Kidney (tissue), 14 donors: Measurements from ENCODE around the gene DEPDC1. TPM values are rescaled to one million over a fixed set of nuclear protein-coding genes. Genes with fewer than 3 reads are reported as not detected.

ENCODE experiments used
- DNase-seq, 5 donors: peaks; one replicate each; pipeline ENCODE4 v3.0.0-alpha.2; 2013 to 2020
- FAIRE-seq: peaks from 2 replicates; lab custom pipeline; 2012; peaks lifted over from hg19 to GRCh38; lab: Jason Lieb, UNC
- H3K27ac ChIP-seq, 2 donors: one replicate each; pipeline ENCODE4 v1.7.0; 2013; ENCODE audit warnings: low read depth in 2 of 2, low read length in 2 of 2, inconsistent platforms in 1 of 2
- H3K27me3 ChIP-seq: one replicate; pipeline ENCODE4 v1.7.1; 2013; ENCODE audit warnings: low read length, inconsistent platforms; ENCODE audit not compliant: control insufficient read depth, insufficient read depth
- H3K36me3 ChIP-seq, 3 donors: one replicate each; pipeline versions ENCODE4 v1.7.0 to v1.7.1; 2013; ENCODE audit warnings: low read length in 3 of 3, control low read depth in 1 of 3, inconsistent platforms in 1 of 3; ENCODE audit not compliant: insufficient read depth in 3 of 3, control insufficient read depth in 2 of 3
- H3K4me1 ChIP-seq, 3 donors: one replicate each; pipeline versions ENCODE4 v1.7.0 to v1.7.1; 2013; ENCODE audit warnings: low read length in 3 of 3, inconsistent platforms in 1 of 3, low read depth in 1 of 3; ENCODE audit not compliant: control insufficient read depth in 2 of 3, insufficient read depth in 2 of 3
- H3K4me3 ChIP-seq, 3 donors: one replicate each; pipeline versions ENCODE4 v1.7.0 to v1.8.1; 2013; ENCODE audit warnings: low read length in 3 of 3, control low read depth in 1 of 3, inconsistent platforms in 1 of 3
- H3K9ac ChIP-seq, 3 donors: one replicate each; pipeline versions ENCODE4 v1.7.0 to v1.7.1; 2013; ENCODE audit warnings: low read length in 3 of 3, control low read depth in 1 of 3, inconsistent platforms in 1 of 3
- H3K9me3 ChIP-seq, 3 donors: one replicate each; pipeline versions ENCODE4 v1.7.0 to v1.7.1; 2013; ENCODE audit warnings: low read length in 3 of 3, control low read depth in 1 of 3, inconsistent platforms in 1 of 3; ENCODE audit not compliant: control insufficient read depth in 2 of 3, insufficient read depth in 1 of 3
- CTCF ChIP-seq: IDR thresholded peaks from 3 replicates; pipeline ENCODE4 v1.5.1; 2012; ENCODE audit warnings: mild to moderate bottlenecking, moderate library complexity, borderline replicate concordance; ENCODE audit not compliant: insufficient read depth; ENCODE audit errors: extremely low read depth
- intact Hi-C: fragments of 100-400 bp; cut with DNase I; formaldehyde crosslinking; loops from one replicate; pipeline ENCODE4 v1.11.1; 2022
- polyA plus RNA-seq: library from polyadenylated mRNA; stranded (reverse); fragments of 350-450 nt; fragmentation: Illumina TruSeq; extraction: RNeasy Lipid Tissue Mini Kit (QIAGEN cat#74804); gene quantifications from one replicate; pipeline ENCODE4 v1.2.3, GENCODE V29; 2014; ENCODE audit warnings: low read depth, low replicate concordance; ENCODE audit not compliant: insufficient read depth
- total RNA-seq: library from RNA; stranded (reverse); fragmentation: NEBNext Ultra II Directional; extraction: Animal tissue kit (Norgen Biotek cat#: 25700); gene quantifications from one replicate; pipeline ENCODE4 v1.2.1, GENCODE V29; 2021
- donor health status: control.
- donor health status: control.
- donor health status: control.
- donor health status: control.
- donor health status: control.
- donor health status: DM: yes; HTN: yes; CAD: no.
- donor health status: Normal renal cell carcinoma (clear cell type).

The DEPDC1 gene
- total and polyA plus RNA-seq, 2 donors from 2014 or later: 0.63 TPM; not detected in 1

- Histone ChIP-seq H3K4me3 (no peak overlapping the region), H3K27ac (no peak overlapping the region), H3K36me3 (peaks cover 0 to 2% (median 0%) of the 10 kb centered on the region in 3 donors), H3K9ac (no peak overlapping the region), H3K4me1 (no peaks in the 10 kb centered on the region), H3K9me3 (no peaks in the 10 kb centered on the region), H3K27me3 (no peaks in the 10 kb centered on the region)
- intact Hi-C loops: no loop called here
- DNase-seq: no peak
- no peak for TF ChIP-seq CTCF
- no peak for FAIRE-seq
Observed at GRCh38 chr1:68473060-68473459, 23.8 kb downstream of the DEPDC1 start.

- DNase-seq (peak in 2 of 5 donors; percentile 7 to 25), FAIRE-seq (peak; percentile 88)
- intact Hi-C loops: no loop called here
- H3K27me3 ChIP-seq: no peaks in the 10 kb centered on the region
- H3K4me1 ChIP-seq: no peaks in the 10 kb centered on the region
- no peak overlapping the region for H3K9ac ChIP-seq
- H3K36me3 ChIP-seq: no peaks in the 10 kb centered on the region
- peak; percentile 38 for TF ChIP-seq CTCF
- H3K27ac ChIP-seq: no peak overlapping the region
- H3K4me3 ChIP-seq: no peak overlapping the region
- H3K9me3 ChIP-seq: no peaks in the 10 kb centered on the region
Observed at GRCh38 chr1:68470388-68470970, 26.4 kb downstream of the DEPDC1 start.

- no peak overlapping the region for H3K27ac ChIP-seq
- H3K4me1 ChIP-seq: no peaks in the 10 kb centered on the region
- H3K9ac ChIP-seq: no peak overlapping the region
- DNase-seq (no peak), FAIRE-seq (no peak)
- no peak for TF ChIP-seq CTCF
- H3K4me3 ChIP-seq: no peak overlapping the region
- no peaks in the 10 kb centered on the region for H3K27me3 ChIP-seq
- H3K36me3 ChIP-seq: no peaks in the 10 kb centered on the region
- peaks cover 0 to 11% (median 0%) of the 10 kb centered on the region in 3 donors for H3K9me3 ChIP-seq
- intact Hi-C loops: no loop called here
Observed at GRCh38 chr1:68464891-68465290, 32.0 kb downstream of the DEPDC1 start.

GRCh38 chr1:68460935-68461334 is 35.9 kb downstream of the DEPDC1 start:
- H3K36me3 ChIP-seq: no peaks in the 10 kb centered on the region
- no peak overlapping the region for H3K4me3 ChIP-seq
- no peak for TF ChIP-seq CTCF
- FAIRE-seq: no peak
- no peak overlapping the region for H3K27ac ChIP-seq
- H3K27me3 ChIP-seq: no peaks in the 10 kb centered on the region
- peaks cover 0 to 11% (median 0%) of the 10 kb centered on the region in 3 donors for H3K9me3 ChIP-seq
- intact Hi-C loops: no loop called here
- H3K9ac ChIP-seq: no peak overlapping the region
- no peak for DNase-seq
- no peaks in the 10 kb centered on the region for H3K4me1 ChIP-seq
